NCI-H2029 (cell line): ENCODE data around the gene HSPD1.
"Not testable (repeated sequence)": the region's sequence is repeated elsewhere in the genome, so short reads cannot be mapped to it uniquely, and the experiment has no call there.

Experiments
- DNase-seq: peaks from one replicate; lab custom pipeline; 2025; lab: John Stamatoyannopoulos, UW

HSPD1 gene

GRCh38 chr2:197496695-197497094, 2.9 kb downstream of the HSPD1 start:
- no peak for DNase-seq

DNA sequence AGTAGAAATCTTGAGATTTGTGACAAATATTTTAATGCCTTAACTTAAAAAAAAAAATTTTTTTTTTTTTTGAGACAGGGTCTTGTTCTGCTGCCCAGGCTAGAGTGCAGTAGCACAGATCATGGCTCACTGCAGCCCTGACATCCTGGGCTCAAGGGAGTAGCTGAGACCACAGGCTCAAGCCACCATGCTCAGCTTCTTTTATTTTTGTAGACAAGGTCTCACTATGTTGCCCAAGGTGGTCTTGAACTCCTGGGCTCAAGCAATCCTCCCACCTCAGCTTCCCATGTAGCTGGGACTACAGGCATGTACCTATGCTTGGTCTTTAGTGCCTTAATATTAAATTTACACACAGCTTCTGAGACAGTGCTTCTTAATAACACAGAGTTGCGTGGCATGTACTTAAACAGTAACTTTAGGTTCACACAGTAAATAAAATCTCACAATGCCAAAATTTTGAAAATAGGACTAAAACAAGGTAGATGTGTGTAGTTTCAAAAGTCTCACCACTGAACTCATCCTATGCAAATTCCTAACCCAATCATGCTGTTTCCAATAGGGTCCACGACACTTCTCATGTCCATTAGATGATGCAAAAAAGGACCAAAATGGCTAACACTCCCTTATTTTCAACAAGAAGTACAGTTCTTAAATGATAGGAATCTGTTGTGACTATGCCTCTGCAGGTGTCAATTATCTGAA, 4.1 kb downstream of the HSPD1 start:
- no peak for DNase-seq

- DNase-seq: no peak
Measured at GRCh38 chr2:197487385-197487784, 12.3 kb downstream of the HSPD1 start.

GRCh38 chr2:197486175-197486574, 13.5 kb downstream of the HSPD1 start:
- DNase-seq: no peak

GRCh38 chr2:197484248-197484647, 15.4 kb downstream of the HSPD1 start:
- not testable (repeated sequence) for DNase-seq

GRCh38 chr2:197480165-197481036, 19.2 kb downstream of the HSPD1 start:
- DNase-seq: no peak

GRCh38 chr2:197477797-197478196, 21.8 kb downstream of the HSPD1 start:
- no peak for DNase-seq

DNA sequence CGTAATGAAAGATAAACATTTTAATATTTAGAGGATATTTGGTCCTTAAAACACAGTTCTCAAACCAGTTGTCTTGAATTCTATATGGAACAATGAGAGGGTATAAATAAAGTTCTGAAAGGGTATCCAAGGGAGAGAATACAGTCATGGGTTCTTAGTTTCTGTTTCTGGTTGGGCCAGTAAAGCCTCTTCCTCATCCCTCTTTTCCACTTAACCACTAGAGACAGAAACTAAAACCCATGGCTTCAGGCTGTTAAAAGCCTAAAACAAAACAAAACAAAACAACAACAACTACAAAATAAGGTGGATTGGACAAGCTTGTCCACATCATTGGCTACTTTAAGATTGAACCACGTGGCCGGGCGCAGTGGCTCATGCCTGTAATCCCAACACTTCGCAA, 27.5 kb downstream of the HSPD1 start:
- no peak for DNase-seq

DNA sequence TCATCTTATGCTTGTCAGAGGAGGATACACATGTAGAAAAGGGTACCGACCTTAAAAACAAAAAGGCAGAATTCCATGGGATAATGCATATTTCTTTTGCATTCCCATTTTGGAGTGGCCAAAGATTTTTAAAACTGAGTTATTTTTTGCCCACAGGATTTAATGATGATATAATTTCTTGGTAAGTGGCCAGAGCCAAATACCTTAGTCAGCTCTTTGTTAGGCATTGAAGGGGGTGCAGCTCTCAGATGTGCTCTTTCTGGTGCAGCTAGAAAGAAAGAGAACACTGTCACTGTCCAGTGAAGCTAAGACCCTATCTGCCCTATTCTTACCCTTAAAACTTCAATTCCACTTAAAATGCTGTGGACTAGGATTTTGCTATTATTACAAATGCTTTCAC, 35.5 kb downstream of the HSPD1 start:
- DNase-seq: no peak

GRCh38 chr2:197461057-197461456, 38.6 kb downstream of the HSPD1 start:
- DNase-seq: no peak

GRCh38 chr2:197460649-197461048, 39.0 kb downstream of the HSPD1 start:
- no peak for DNase-seq

GRCh38 chr2:197455428-197455827, 44.2 kb downstream of the HSPD1 start:
- DNase-seq: no peak

- DNase-seq: no peak
Measured at GRCh38 chr2:197454923-197455322, 44.7 kb downstream of the HSPD1 start.

GRCh38 chr2:197453914-197454398, 45.7 kb downstream of the HSPD1 start:
- no peak for DNase-seq

GRCh38 chr2:197453123-197453913, 46.3 kb downstream of the HSPD1 start, which contains the start of gene COQ10B:
Gene COQ10B (plus strand): TSS chr2:197453552. CDS start chr2:197453561, 9 bp downstream.
- DNase-seq: peak; percentile 98

DNA sequence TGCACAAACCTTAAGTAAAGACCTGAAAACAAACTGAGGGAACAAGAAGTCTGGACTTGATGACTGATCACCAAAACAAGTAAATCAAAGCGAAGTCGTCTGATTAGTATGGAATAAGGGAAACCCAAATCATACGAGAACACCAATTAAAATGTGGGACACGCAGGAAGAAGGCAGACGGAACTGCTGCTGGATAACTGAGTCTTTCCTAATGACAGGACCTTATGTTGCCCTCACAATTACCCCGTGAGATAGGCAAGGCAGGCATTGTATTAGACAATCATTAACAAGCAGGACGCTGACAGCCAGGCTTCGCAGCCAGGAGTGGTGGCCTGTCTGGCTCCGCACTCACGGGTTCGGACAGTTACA, 46.9 kb downstream of the HSPD1 start:
- no peak for DNase-seq

DNA sequence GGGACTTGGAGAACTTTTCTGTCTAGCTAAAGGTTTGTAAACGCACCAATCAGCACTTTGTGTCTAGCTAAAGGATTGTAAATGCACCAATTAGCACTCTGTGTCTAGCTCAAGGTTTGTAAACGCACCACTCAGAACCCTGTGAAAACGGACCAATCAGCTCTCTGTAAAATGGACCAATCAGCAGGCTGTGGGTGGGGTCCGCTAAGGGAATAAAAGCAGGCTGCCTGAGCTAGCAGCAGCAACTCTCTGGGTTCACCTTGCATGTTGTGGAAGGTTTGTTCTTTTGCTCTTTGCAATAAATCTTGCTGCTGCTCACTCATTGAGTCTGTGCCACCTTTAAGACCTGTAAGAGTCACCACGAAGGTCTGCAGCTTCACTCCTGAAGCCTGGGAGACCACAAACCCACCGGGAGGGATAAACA, 48.7 kb downstream of the HSPD1 start:
- not testable (repeated sequence) for DNase-seq

GRCh38 chr2:197450465-197450864, 49.2 kb downstream of the HSPD1 start:
- DNase-seq: peak; percentile 67

DNA sequence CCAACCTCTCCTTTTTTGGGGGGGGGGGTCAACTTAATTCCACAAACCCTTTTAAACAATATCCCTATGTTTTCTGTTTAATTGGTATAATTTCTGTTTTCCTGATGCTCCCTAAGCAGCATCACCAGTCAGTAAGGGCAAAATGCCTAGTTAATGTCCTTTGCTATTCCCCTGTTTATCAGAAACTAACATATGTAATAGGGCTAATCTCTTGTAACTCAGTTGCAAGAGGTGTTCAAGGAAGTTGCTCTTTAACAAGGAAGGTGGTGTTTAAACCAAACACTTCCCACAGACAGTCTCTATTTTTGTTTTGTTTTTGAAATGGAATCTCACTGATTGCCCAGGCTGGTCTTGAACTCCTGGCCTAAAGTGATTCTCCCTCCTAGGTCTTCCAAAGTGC, 52.8 kb downstream of the HSPD1 start:
- no peak for DNase-seq

DNA sequence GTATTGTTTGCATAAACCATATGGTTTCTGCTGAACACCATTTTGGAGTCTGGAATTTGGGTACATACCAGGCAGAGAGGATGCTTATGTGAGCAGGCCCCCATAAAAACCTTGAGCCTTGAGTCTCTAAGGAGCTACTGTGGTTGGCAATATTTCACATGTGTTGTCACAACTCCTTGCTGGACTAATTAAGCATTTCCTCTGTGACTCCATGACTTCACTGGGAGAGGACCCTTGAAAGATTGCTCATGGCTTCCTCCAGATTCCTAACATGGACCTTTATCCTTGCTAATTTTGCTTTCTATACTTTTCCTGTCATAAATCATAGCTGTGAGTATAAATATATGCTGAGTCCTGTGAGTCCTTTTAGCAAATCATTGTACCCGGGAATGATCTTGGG, 53.9 kb downstream of the HSPD1 start:
- DNase-seq: no peak

DNA sequence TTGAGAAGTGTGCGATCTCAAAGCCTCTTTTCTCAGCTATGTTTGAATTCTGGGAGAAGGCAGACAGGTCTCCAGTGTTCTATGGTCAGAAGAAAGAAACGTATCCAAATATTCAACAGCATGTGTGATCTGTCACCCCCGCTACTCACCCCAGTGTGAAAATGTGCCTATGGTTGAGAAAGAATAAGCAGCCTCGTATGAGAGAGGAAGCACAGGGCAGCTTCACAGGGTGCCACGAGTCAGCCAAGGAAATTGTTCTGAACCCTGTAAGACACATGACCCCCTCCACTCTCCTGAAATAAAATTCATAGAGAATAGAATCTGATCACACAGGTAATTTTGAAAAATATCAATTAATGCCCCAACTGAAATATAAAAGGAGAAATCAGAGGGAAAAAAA, 56.8 kb downstream of the HSPD1 start:
- no peak for DNase-seq

GRCh38 chr2:197437380-197437779, 62.3 kb downstream of the HSPD1 start:
- no peak for DNase-seq
